MG63 (cell line): ENCODE measurements around the gene KRTAP10-5. TPM values are rescaled to one million over a fixed set of nuclear protein-coding genes. Genes with fewer than 3 reads are reported as not detected.
"Not testable (repeated sequence)": the region's sequence is repeated elsewhere in the genome, so short reads cannot be mapped to it uniquely, and the experiment has no call there.

Experiments used
- DNase-seq: peaks from one replicate; pipeline ENCODE4 v3.0.0-alpha.2; 2020
- H3K27me3 ChIP-seq: fragments of 250-450 bp; sonication (Bioruptor Pico); 2 replicates; pipeline ENCODE4 v1.5.1; 2020; ENCODE audit warnings: mild to moderate bottlenecking, moderate library complexity
- H3K36me3 ChIP-seq: fragments of 250-450 bp; sonication (Bioruptor Pico); 2 replicates; pipeline ENCODE4 v1.5.1; 2020; ENCODE audit warnings: mild to moderate bottlenecking, moderate library complexity
- H3K4me3 ChIP-seq: fragments of 250-450 bp; sonication (Bioruptor Pico); 2 replicates; pipeline ENCODE4 v1.5.1; 2020; ENCODE audit warnings: mild to moderate bottlenecking, moderate library complexity
- H3K9me3 ChIP-seq: fragments of 250-450 bp; sonication (Bioruptor Pico); 2 replicates; pipeline ENCODE4 v1.5.1; 2020; ENCODE audit warnings: mild to moderate bottlenecking, moderate library complexity
- total RNA-seq: library from RNA; depleted of rRNA; stranded (reverse); fragments of >200 nt; shearing (Covaris generic); gene quantifications from 2 replicates; pipeline ENCODE4 v1.2.3, GENCODE V29; 2014; ENCODE audit warnings: low replicate concordance

KRTAP10-5 gene
- total RNA-seq, 1 experiment from 2014 or later = not detected

GRCh38 chr21:44569861-44570517 lies 10.4 kb downstream of the KRTAP10-5 start:
- Histone ChIP-seq H3K9me3 (peaks cover 13% of the 10 kb centered on the region), H3K36me3 (no peaks in the 10 kb centered on the region), H3K4me3 (no peak overlapping the region), H3K27me3 (no peaks in the 10 kb centered on the region; the same call in 1 of the 2 replicates)
- DNase-seq = no peak

GRCh38 chr21:44568667-44569556 lies 11.5 kb downstream of the KRTAP10-5 start:
- no peak for DNase-seq
- no peak overlapping the region for H3K4me3 ChIP-seq
- H3K36me3 ChIP-seq = no peaks in the 10 kb centered on the region
- H3K27me3 ChIP-seq = peaks cover 3% of the 10 kb centered on the region
- peaks cover 15% of the 10 kb centered on the region for H3K9me3 ChIP-seq

- H3K36me3 ChIP-seq = no peaks in the 10 kb centered on the region
- peaks cover 3% of the 10 kb centered on the region for H3K27me3 ChIP-seq
- no peak for DNase-seq
- peaks cover 17% of the 10 kb centered on the region for H3K9me3 ChIP-seq
- no peak overlapping the region for H3K4me3 ChIP-seq
Measured at GRCh38 chr21:44568261-44568660, 12.1 kb downstream of the KRTAP10-5 start.

GRCh38 chr21:44567481-44568171 lies 12.8 kb downstream of the KRTAP10-5 start:
- Histone ChIP-seq H3K4me3 (no peak overlapping the region), H3K36me3 (no peaks in the 10 kb centered on the region), H3K9me3 (peaks cover 17% of the 10 kb centered on the region), H3K27me3 (peaks cover 3% of the 10 kb centered on the region)
- no peak for DNase-seq

- peaks cover 17% of the 10 kb centered on the region for H3K9me3 ChIP-seq
- H3K36me3 ChIP-seq = no peaks in the 10 kb centered on the region
- H3K4me3 ChIP-seq = no peak overlapping the region
- DNase-seq = no peak
- H3K27me3 ChIP-seq = peaks cover 7% of the 10 kb centered on the region
Measured at GRCh38 chr21:44566403-44566802, 14.0 kb downstream of the KRTAP10-5 start.

- Histone ChIP-seq H3K36me3 (no peaks in the 10 kb centered on the region), H3K4me3 (no peak overlapping the region), H3K9me3 (peaks cover 7% of the 10 kb centered on the region), H3K27me3 (peaks cover 7% of the 10 kb centered on the region)
- no peak for DNase-seq
Measured at GRCh38 chr21:44564886-44565598, 15.4 kb downstream of the KRTAP10-5 start.

- peaks cover 7% of the 10 kb centered on the region for H3K9me3 ChIP-seq
- H3K27me3 ChIP-seq = peaks cover 7% of the 10 kb centered on the region
- H3K36me3 ChIP-seq = no peaks in the 10 kb centered on the region
- H3K4me3 ChIP-seq = no peak overlapping the region
- no peak for DNase-seq
Measured at GRCh38 chr21:44564099-44564498, 16.3 kb downstream of the KRTAP10-5 start.

GRCh38 chr21:44558695-44559094 lies 21.7 kb downstream of the KRTAP10-5 start, which contains the start of gene KRTAP10-3:
TSS of gene KRTAP10-3 (minus strand) at chr21:44558795. CDS start at chr21:44558715, 80 bp downstream.
- Histone ChIP-seq H3K27me3 (peaks cover 4% of the 10 kb centered on the region), H3K4me3 (no peak within 1 kb of the TSS), H3K9me3 (peaks cover 4% of the 10 kb centered on the region; the same call in 1 of the 2 replicates), H3K36me3 (no peaks in the 10 kb centered on the region)
- DNase-seq = no peak

- not testable (repeated sequence) for H3K36me3 ChIP-seq, H3K9me3 ChIP-seq, H3K4me3 ChIP-seq, H3K27me3 ChIP-seq, DNase-seq
Measured at GRCh38 chr21:44558329-44558675, 22.1 kb downstream of the KRTAP10-5 start.

GRCh38 chr21:44557491-44558328 lies 22.7 kb downstream of the KRTAP10-5 start:
- Histone ChIP-seq H3K9me3 (peaks cover 4% of the 10 kb centered on the region; the same call in 1 of the 2 replicates), H3K4me3 (no peak overlapping the region), H3K27me3 (peaks cover 4% of the 10 kb centered on the region), H3K36me3 (no peaks in the 10 kb centered on the region)
- DNase-seq = no peak

GRCh38 chr21:44556879-44557278 lies 23.5 kb downstream of the KRTAP10-5 start:
- Histone ChIP-seq H3K27me3 (no peaks in the 10 kb centered on the region; the same call in none of the 2 replicates), H3K36me3 (no peaks in the 10 kb centered on the region), H3K4me3 (no peak overlapping the region), H3K9me3 (no peaks in the 10 kb centered on the region; the same call in 1 of the 2 replicates)
- DNase-seq = no peak

GRCh38 chr21:44555200-44555875 lies 25.1 kb downstream of the KRTAP10-5 start:
- DNase-seq = no peak
- H3K4me3 ChIP-seq = no peak overlapping the region
- no peaks in the 10 kb centered on the region for H3K36me3 ChIP-seq
- no peaks in the 10 kb centered on the region; the same call in none of the 2 replicates for H3K27me3 ChIP-seq
- no peaks in the 10 kb centered on the region; the same call in 1 of the 2 replicates for H3K9me3 ChIP-seq

GRCh38 chr21:44552681-44553080 lies 27.7 kb downstream of the KRTAP10-5 start:
- no peak for DNase-seq
- H3K4me3 ChIP-seq = no peak overlapping the region
- 0 out of 2 replicates have a peak, but pooled peaks cover 5% of the 10 kb centered on the region for H3K27me3 ChIP-seq
- peaks cover 3% of the 10 kb centered on the region; the same call in 1 of the 2 replicates for H3K9me3 ChIP-seq
- no peaks in the 10 kb centered on the region for H3K36me3 ChIP-seq

GRCh38 chr21:44552136-44552535 lies 28.3 kb downstream of the KRTAP10-5 start:
- Histone ChIP-seq H3K27me3 (0 out of 2 replicates have a peak, but pooled peaks cover 5% of the 10 kb centered on the region), H3K4me3 (no peak overlapping the region), H3K9me3 (peaks cover 8% of the 10 kb centered on the region), H3K36me3 (no peaks in the 10 kb centered on the region)
- DNase-seq = no peak

- H3K4me3 ChIP-seq = no peak within 1 kb of the TSS
- H3K9me3 ChIP-seq = peaks cover 15% of the 10 kb centered on the region
- no peaks in the 10 kb centered on the region for H3K36me3 ChIP-seq
- H3K27me3 ChIP-seq = 0 out of 2 replicates have a peak, but pooled peaks cover 5% of the 10 kb centered on the region
- DNase-seq = no peak
Measured at GRCh38 chr21:44551340-44551961, 29.0 kb downstream of the KRTAP10-5 start, which contains the start of gene KRTAP10-2. TSS of gene KRTAP10-2 (minus strand) at chr21:44551505. CDS start at chr21:44551458, 47 bp downstream.
